Measurements from ENCODE around the gene TMEM127.

Gene TMEM127

GRCh38 chr2:96252526-96252925, 13.3 kb downstream of the TMEM127 start:
- no peak for TF ChIP-seq CTCF (conservative IDR thresholded peaks at IDR 0.05)
- no peak overlapping the region for H3K27ac ChIP-seq

- H3K27ac ChIP-seq = peak overlapping the region; percentile 13; the same call in 1 of the 2 replicates
- TF ChIP-seq CTCF (conservative IDR thresholded peaks at IDR 0.05) = no peak
Measured at GRCh38 chr2:96251721-96252292, 14.0 kb downstream of the TMEM127 start.

- H3K27ac ChIP-seq = no peak overlapping the region
- TF ChIP-seq CTCF (conservative IDR thresholded peaks at IDR 0.05) = no peak
Measured at GRCh38 chr2:96250188-96250587, 15.6 kb downstream of the TMEM127 start.

GRCh38 chr2:96249654-96250053, 16.1 kb downstream of the TMEM127 start:
- no peak for TF ChIP-seq CTCF (conservative IDR thresholded peaks at IDR 0.05)
- H3K27ac ChIP-seq = no peak overlapping the region

- no peak overlapping the region for H3K27ac ChIP-seq
- TF ChIP-seq CTCF (conservative IDR thresholded peaks at IDR 0.05) = no peak
Measured at GRCh38 chr2:96248624-96249023, 17.2 kb downstream of the TMEM127 start.

GRCh38 chr2:96247896-96248295, 17.9 kb downstream of the TMEM127 start:
- no peak for TF ChIP-seq CTCF (conservative IDR thresholded peaks at IDR 0.05)
- H3K27ac ChIP-seq = no peak overlapping the region

GRCh38 chr2:96247009-96247408, 18.8 kb downstream of the TMEM127 start:
- TF ChIP-seq CTCF (conservative IDR thresholded peaks at IDR 0.05) = no peak
- no peak overlapping the region for H3K27ac ChIP-seq
